Liver (tissue), 9 donors: ENCODE data around the gene RSU1. TPM values are rescaled to one million over a fixed set of nuclear protein-coding genes. Genes with fewer than 3 reads are reported as not detected.

ENCODE experiments used
- DNase-seq: peaks from one replicate; pipeline ENCODE4 v3.0.0-alpha.2; 2017; ENCODE audit warnings: low spot score
- H3K27ac ChIP-seq, 2 donors: one replicate each; pipeline ENCODE4 v1.7.0; 2013; ENCODE audit warnings: inconsistent platforms in 2 of 2, low read length in 2 of 2, control low read depth in 1 of 2, low read depth in 1 of 2, mild to moderate bottlenecking in 1 of 2
- H3K27me3 ChIP-seq, 4 donors: one replicate each; pipeline versions ENCODE4 v1.6.1 to v1.7.0; 2013; ENCODE audit warnings: low read length in 3 of 4, inconsistent platforms in 1 of 4, mild to moderate bottlenecking in 1 of 4, moderate library complexity in 1 of 4; ENCODE audit not compliant: control insufficient read depth in 4 of 4, insufficient read depth in 4 of 4
- H3K36me3 ChIP-seq, 4 donors: one replicate each; pipeline versions ENCODE4 v1.6.1 to v1.7.0; 2013; ENCODE audit warnings: low read length in 3 of 4, mild to moderate bottlenecking in 3 of 4, low read depth in 1 of 4, moderate library complexity in 1 of 4; ENCODE audit not compliant: control insufficient read depth in 4 of 4, insufficient read depth in 3 of 4
- H3K4me1 ChIP-seq, 4 donors: one replicate each; pipeline versions ENCODE4 v1.6.1 to v1.7.0; 2013; ENCODE audit warnings: low read length in 3 of 4, mild to moderate bottlenecking in 3 of 4, moderate library complexity in 1 of 4; ENCODE audit not compliant: control insufficient read depth in 4 of 4, insufficient read depth in 4 of 4
- H3K4me3 ChIP-seq, 3 donors: one replicate each; pipeline versions ENCODE4 v1.6.1 to v1.7.0; 2013; ENCODE audit warnings: low read length in 3 of 3, control low read depth in 1 of 3, low read depth in 1 of 3, mild to moderate bottlenecking in 1 of 3
- H3K9ac ChIP-seq, 2 donors: one replicate each; pipeline ENCODE4 v1.7.0; 2013; ENCODE audit warnings: low read length in 2 of 2, mild to moderate bottlenecking in 2 of 2, moderate library complexity in 2 of 2, control low read depth in 1 of 2, low read depth in 1 of 2
- H3K9me3 ChIP-seq, 4 donors: one replicate each; pipeline versions ENCODE4 v1.6.1 to v1.7.0; 2013; ENCODE audit warnings: low read length in 3 of 4; ENCODE audit not compliant: control insufficient read depth in 4 of 4
- ATF3 ChIP-seq: IDR thresholded peaks from 2 replicates; pipeline ENCODE4 v1.6.1; 2016; ENCODE audit warnings: antibody characterized with exemption
- CTCF ChIP-seq: fragments of 150-350 bp; IDR thresholded peaks from 2 replicates; pipeline ENCODE4 v1.5.1; 2017; ENCODE audit warnings: improper control_type of control experiment, low read depth, low read length; ENCODE audit not compliant: missing input control
- EGR1 ChIP-seq, 2 donors: IDR thresholded peaks; 2 replicates each; pipeline ENCODE4 v1.6.1; 2016 to 2018; ENCODE audit warnings: antibody characterized with exemption in 2 of 2, low read depth in 2 of 2
- FOXA1 ChIP-seq: IDR thresholded peaks from 2 replicates; pipeline ENCODE4 v1.6.1; 2016; ENCODE audit warnings: antibody characterized with exemption
- FOXA2 ChIP-seq: IDR thresholded peaks from 2 replicates; pipeline ENCODE4 v1.6.1; 2016; ENCODE audit warnings: antibody characterized with exemption
- GABPA ChIP-seq, 2 donors: IDR thresholded peaks in 1 of 2; conservative IDR thresholded peaks in 1 of 2; 2 replicates each; pipeline ENCODE4 v1.6.1; 2016; ENCODE audit warnings: antibody characterized with exemption in 2 of 2, mild to moderate bottlenecking in 1 of 2, moderate library complexity in 1 of 2
- HNF4A ChIP-seq, 2 donors: conservative IDR thresholded peaks; 2 replicates each; pipeline ENCODE4 v1.6.1; 2016; ENCODE audit warnings: antibody characterized with exemption in 2 of 2, mild to moderate bottlenecking in 2 of 2
- HNF4G ChIP-seq: IDR thresholded peaks from 2 replicates; pipeline ENCODE4 v1.6.1; 2016; ENCODE audit warnings: antibody characterized with exemption
- JUND ChIP-seq, 2 donors: IDR thresholded peaks; 2 replicates each; pipeline ENCODE4 v1.6.1; 2016; ENCODE audit warnings: antibody characterized with exemption in 2 of 2
- NR2F2 ChIP-seq: IDR thresholded peaks from 2 replicates; pipeline ENCODE4 v1.6.1; 2016; ENCODE audit warnings: antibody characterized with exemption
- RAD21 ChIP-seq, 2 donors: IDR thresholded peaks; 2 replicates each; pipeline ENCODE4 v1.6.1; 2016; ENCODE audit warnings: antibody characterized with exemption in 2 of 2, mild to moderate bottlenecking in 2 of 2
- REST ChIP-seq: IDR thresholded peaks from 2 replicates; pipeline ENCODE4 v1.6.1; 2016; ENCODE audit warnings: antibody characterized with exemption, mild to moderate bottlenecking
- RXRA ChIP-seq, 2 donors: IDR thresholded peaks; 2 replicates each; pipeline ENCODE4 v1.6.1; 2017 to 2018; ENCODE audit warnings: antibody characterized with exemption in 2 of 2, mild to moderate bottlenecking in 1 of 2
- SP1 ChIP-seq: IDR thresholded peaks from 2 replicates; pipeline ENCODE4 v1.6.1; 2018; ENCODE audit warnings: antibody characterized with exemption, mild to moderate bottlenecking
- TAF1 ChIP-seq: conservative IDR thresholded peaks from 2 replicates; pipeline ENCODE4 v1.6.1; 2016; ENCODE audit warnings: antibody characterized with exemption, mild to moderate bottlenecking
- YY1 ChIP-seq: IDR thresholded peaks from 2 replicates; pipeline ENCODE4 v1.6.1; 2016; ENCODE audit warnings: antibody characterized with exemption, mild to moderate bottlenecking
- ZBTB33 ChIP-seq: IDR thresholded peaks from 2 replicates; pipeline ENCODE4 v1.6.1; 2016; ENCODE audit warnings: antibody characterized with exemption
- WGBS: extraction: QIAGEN DNeasy Blood & Tissue Kit; methylation state at CpG from one replicate; pipeline ENCODE4 v1.1.7; 2013; 5-methylcytosine and 5-hydroxymethylcytosine counted together
- polyA plus RNA-seq, 2 donors: library from polyadenylated mRNA; stranded (reverse) in 1 of 2; unstranded in 1 of 2; fragments of 200-250 nt in 1 of 2; fragments of >200 nt in 1 of 2; fragmentation: Nextera tagmentation in 1 of 2; extraction: Ambion mirVana in 1 of 2; gene quantifications; one replicate each; pipeline versions ENCODE4 v1.2.1 to v1.2.3, GENCODE V29; 2013 to 2015
- total RNA-seq, 2 donors: library from RNA; depleted of rRNA; stranded (reverse); fragments of >200 nt; gene quantifications; one replicate each; pipeline ENCODE4 v1.2.3, GENCODE V29; 2014
- donor health status: healthy.
- donor health status: healthy.
- donor health status: healthy.
- donor health status: healthy.
- donor health status: healthy.

RSU1 gene
- total and polyA plus RNA-seq, 4 donors: 19.2 to 38.2 (median 28.0) TPM

GRCh38 chr10:16606923-16607322, 210.3 kb downstream of the RSU1 start:
- Histone ChIP-seq H3K27me3 (no peaks in the 10 kb centered on the region), H3K36me3 (no peaks in the 10 kb centered on the region), H3K4me1 (no peaks in the 10 kb centered on the region), H3K9me3 (no peaks in the 10 kb centered on the region), H3K27ac (no peak overlapping the region), H3K9ac (no peak overlapping the region), H3K4me3 (no peak overlapping the region)
- 98% methylated on average over 8 of the region's 8 CpGs for WGBS
- DNase-seq: no peak
- TF ChIP-seq NR2F2 (no peak), HNF4A (conservative IDR thresholded peaks at IDR 0.05) (no peak), GABPA (IDR thresholded peaks at IDR 0.05 in 1 of 2, conservative IDR thresholded peaks at IDR 0.05 in 1 of 2) (no peak), EGR1 (IDR thresholded peaks at IDR 0.05; ENCODE audit: low read depth in 2 of 2) (no peak), REST (no peak), RAD21 (IDR thresholded peaks at IDR 0.05) (no peak)

- no peaks in the 10 kb centered on the region for H3K27me3 ChIP-seq
- WGBS: 91% methylated on average over 6 of the region's 6 CpGs
- no peak overlapping the region for H3K4me3 ChIP-seq
- DNase-seq: no peak
- H3K36me3 ChIP-seq: no peaks in the 10 kb centered on the region
- no peaks in the 10 kb centered on the region for H3K9me3 ChIP-seq
- TF ChIP-seq TAF1 (no peak), GABPA (IDR thresholded peaks at IDR 0.05 in 1 of 2, conservative IDR thresholded peaks at IDR 0.05 in 1 of 2) (no peak), EGR1 (IDR thresholded peaks at IDR 0.05; ENCODE audit: low read depth in 2 of 2) (no peak), FOXA1 (no peak), FOXA2 (no peak), JUND (IDR thresholded peaks at IDR 0.05) (no peak), SP1 (no peak), HNF4A (conservative IDR thresholded peaks at IDR 0.05) (no peak), YY1 (no peak), ZBTB33 (no peak), CTCF (no peak), HNF4G (no peak), ATF3 (no peak), RAD21 (IDR thresholded peaks at IDR 0.05) (no peak), RXRA (IDR thresholded peaks at IDR 0.05) (no peak)
- H3K9ac ChIP-seq: no peak overlapping the region
- no peak overlapping the region for H3K27ac ChIP-seq
- no peaks in the 10 kb centered on the region for H3K4me1 ChIP-seq
These were observed 210.8 kb downstream of the RSU1 start for GRCh38 chr10:16606421-16606820.
